Fibroblast of skin of left quadriceps (primary cell): ENCODE data around the gene NRG2.

Experiments used
- DNase-seq, 2 experiments: peaks; one replicate each; pipeline ENCODE4 v3.0.0-alpha.2; 2013; ENCODE audit warnings: low read depth in 2 of 2

Gene NRG2

DNA sequence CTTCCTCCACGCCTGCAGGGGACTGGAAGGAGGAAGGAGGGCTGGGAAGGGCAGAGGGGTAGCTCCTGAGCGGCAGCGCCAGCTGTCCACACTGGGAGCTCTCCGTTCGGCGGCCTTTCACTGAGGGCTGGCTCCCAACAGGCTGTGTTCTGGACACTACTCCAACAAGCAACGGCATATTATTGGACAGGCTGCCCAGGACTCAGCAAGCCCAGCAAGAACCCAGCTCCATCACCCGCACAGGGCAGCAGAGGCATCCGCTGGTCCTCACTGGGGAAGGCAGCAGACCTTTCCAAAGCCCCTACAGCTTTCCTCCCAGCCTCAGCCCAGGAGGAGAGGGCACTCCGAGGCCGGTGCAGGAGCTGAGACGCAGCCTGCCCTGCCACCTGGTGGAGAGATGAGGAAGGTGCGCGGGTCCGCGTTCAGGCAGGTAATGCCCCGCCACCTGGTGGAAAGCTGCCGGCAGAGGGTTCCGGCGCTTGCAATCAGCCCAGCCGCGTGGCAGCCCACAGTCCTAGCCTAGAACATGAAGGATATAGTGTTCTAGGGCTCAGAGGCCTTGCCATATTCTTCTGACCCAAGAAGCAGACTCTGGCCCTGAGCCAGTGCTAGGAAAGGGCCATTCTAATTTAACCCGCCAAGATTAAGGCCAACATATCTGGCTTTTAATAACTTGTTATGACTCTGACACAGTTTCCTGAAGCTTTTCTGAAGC lies 74.4 kb downstream of the NRG2 start:
- peak; percentile 30 for DNase-seq

GRCh38 chr5:139967353-139967752 lies 75.7 kb downstream of the NRG2 start:
- no peak for DNase-seq

- no peak for DNase-seq
Observed at GRCh38 chr5:139966856-139967255, 76.2 kb downstream of the NRG2 start.

DNA sequence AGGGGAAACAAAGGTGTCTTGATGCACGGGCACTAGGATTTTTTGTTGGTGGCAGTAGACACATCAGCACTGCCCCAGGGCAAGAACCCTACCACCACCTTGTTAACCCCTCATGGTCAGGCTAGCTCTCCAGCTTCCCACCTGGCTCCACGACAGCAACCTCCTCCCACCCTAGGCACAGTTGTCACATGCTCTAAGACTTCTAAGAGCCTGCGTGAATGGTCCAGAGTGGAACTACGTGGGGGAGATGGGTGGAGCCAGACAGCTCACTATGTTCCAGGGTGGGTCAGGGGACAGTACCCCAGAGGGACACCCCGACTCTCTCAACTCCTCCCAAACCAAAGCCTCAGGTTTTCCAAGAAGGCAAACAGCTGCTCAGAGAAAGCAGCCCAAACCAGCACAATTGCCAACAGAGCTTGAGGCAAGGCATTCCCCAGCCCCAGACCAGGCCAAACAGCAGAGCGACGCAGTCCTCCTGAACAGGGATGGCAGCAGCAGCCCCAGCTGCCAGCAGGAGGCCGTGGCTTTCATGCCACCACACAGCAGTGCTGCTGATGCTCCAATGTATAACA lies 78.0 kb downstream of the NRG2 start:
- no peak for DNase-seq

DNA sequence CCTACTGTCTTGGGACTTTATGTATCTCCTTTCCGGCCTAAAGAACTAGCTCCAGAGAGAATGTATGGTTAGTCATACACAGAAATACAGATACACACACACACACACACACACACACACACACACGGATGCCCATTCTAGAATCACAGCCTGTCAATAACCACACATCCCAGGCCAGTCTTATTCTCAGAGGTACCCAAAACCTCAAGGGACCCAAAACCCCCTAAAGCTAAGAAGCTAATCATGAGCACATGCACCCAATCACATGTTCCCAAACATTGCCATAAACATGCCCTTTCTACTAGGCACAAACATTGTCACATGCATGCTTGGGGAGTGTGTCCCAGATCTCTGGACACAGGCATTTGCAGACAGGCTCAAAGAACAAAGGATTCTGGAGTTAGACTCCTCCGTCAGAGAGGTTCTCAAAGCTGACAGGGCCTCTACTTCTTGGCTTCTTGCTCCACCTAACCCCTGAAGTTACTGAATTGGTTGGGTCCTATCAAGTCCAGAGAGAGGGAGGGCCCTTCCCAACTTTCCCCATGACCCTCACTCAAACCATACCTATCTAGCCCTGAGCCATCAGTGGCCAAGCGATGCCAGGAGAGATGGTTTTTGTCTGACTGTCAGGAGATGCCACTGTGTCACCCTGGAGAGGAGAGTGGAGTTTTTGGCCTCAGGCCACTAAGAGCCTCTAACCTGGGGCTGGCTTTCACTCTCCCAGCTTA lies 78.7 kb downstream of the NRG2 start:
- no peak for DNase-seq

GRCh38 chr5:139962445-139962844 lies 80.7 kb downstream of the NRG2 start:
- no peak for DNase-seq

- no peak for DNase-seq
Observed at GRCh38 chr5:139961435-139962157, 81.5 kb downstream of the NRG2 start.

DNA sequence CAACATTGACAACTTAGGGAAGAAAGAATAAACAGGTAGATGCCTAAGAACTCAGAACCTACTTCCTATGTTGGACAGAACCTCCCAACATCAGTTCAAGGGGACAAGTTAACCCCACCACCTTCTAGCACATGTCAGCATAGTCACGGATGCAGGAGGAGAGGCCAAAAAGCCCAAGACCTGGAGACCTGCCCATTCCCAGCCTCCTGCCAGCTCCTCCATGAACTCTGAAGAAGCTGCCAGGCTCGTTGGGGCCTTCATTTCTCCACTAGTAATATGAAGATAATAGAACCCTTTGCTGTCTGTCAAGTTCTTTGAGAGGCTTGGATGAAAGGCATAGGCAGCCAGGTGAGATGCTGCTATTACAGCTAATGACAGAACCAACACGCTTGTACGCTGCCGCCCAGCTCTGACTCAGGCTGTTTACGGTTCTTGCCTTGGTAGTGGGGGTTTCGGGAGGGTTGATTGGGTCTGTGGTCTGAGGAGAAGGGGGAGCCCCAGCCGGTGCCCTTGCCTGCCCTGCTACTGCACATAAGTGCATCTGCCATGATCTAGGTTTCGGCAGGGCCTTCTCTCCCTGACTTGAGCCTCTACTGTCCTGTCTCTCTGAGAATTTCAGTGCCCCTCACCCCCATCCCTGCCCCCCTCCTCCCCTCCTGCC lies 82.2 kb downstream of the NRG2 start:
- DNase-seq = no peak

- no peak for DNase-seq
Observed at GRCh38 chr5:139958432-139959148, 84.5 kb downstream of the NRG2 start.

DNA sequence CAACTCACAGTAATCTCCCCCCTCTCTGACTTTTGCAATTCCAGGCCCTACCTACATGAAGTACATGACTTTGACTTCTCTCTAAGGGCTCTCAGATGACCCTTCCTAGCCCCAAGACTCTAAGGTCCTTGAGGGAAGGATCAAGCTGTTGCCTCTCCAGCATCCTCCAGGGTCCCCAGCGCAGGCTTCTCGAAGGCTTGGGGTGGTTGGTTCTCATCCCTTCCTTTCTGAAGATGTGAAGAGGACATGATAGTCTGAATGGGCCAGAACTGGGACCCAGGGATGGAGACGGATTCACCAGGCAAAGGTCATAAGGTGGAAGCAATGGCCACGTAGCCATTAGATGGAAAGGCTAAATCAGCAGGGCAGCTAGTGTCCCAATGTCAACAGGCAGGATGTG lies 86.8 kb downstream of the NRG2 start:
- no peak for DNase-seq

GRCh38 chr5:139955616-139956273 lies 87.4 kb downstream of the NRG2 start:
- no peak for DNase-seq

- no peak for DNase-seq
Observed at GRCh38 chr5:139955053-139955605, 88.0 kb downstream of the NRG2 start.

DNA sequence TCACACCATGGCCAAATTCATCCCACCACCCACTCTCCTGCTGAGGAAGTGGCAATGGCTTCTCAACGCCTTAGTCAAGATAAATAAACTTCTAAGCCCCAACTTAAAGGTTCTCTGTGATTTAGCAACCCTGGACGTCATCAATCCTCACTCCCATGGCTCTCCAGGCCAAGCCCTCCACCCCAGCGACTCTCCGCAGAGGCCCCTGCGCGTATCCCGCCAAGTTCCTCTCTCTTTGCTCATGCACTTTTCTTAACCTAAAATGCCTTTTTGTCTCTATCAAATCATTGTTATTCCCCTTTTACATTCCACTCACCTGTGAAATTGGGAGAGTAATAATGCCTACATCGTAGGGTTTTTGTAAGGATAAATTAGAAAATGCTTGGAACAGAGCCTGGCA lies 88.6 kb downstream of the NRG2 start:
- DNase-seq = no peak

GRCh38 chr5:139954022-139954421 lies 89.1 kb downstream of the NRG2 start:
- no peak for DNase-seq

DNA sequence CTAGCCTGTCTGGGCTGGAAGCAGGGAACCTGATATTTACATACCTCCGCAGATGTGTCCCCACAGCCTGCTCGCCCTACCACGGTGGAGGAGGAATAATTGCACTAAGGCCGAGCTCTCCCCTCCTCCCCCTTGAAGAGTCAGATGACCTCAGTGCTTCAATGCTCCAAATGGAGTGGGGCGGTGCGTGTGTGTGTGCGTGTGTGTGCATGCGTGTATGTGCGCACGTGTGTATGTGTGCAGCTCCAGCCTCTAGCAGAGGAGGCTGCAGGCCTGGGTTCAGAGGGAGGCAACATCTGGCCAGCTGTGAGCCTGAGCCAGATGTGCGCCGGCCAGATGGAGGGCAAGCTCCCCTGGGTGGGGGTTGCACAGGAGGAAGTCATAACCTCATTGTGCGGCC lies 90.5 kb downstream of the NRG2 start:
- no peak for DNase-seq

GRCh38 chr5:139951983-139952382 lies 91.1 kb downstream of the NRG2 start:
- no peak for DNase-seq

DNA sequence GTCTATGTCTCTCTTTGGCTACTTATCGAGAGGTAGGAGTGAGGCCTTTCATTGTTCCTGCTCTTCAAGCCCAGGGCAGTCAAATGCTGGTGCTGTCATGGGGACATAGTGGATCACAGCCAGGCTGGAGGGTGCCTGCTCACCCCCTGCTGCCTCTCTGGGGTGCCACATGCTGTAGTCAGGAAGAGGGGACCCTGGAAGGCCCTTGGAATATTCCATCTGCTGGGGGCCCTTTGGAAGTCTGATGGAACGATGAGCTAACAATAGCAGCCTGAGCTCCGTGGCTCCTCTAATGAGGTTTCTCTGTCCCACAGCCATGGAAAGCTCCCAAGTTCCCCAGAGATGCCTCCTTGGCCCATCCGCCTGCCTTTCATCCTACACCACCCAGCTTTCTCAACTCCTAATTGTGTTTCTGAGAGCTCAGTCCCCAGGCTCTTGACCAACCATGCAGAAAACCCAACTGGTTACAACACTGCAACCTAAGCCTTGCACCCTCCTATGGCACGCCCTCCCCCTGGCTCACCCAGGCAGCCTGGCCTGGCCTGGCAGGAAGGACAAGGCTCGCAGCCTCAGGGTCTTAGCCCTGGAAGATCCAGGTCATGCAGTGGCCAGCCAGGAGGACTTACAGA lies 91.7 kb downstream of the NRG2 start:
- DNase-seq = no peak

DNA sequence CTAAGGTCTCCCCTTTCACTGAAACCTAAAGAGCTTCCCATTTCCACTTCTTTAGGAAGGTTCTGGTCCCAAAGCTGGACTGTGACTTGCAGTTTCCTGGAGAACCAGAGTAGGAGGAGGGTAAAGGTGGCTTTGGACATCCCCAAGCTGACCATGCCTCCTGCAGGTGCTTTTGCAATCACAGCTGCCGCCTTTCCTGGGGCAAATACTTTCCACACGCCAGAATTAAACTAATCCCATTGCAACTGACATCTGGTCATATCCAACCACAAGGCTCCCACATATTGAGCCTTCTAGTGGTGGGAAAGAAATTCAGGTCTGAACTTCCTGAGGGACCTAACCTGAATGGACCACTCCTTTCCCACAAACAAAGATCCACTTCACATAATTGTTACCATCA lies 92.7 kb downstream of the NRG2 start:
- DNase-seq = no peak

GRCh38 chr5:139949710-139950109 lies 93.4 kb downstream of the NRG2 start:
- DNase-seq = no peak

GRCh38 chr5:139947727-139948126 lies 95.4 kb downstream of the NRG2 start:
- no peak for DNase-seq
